Activated CD8-positive, alpha-beta memory T cell treated with anti-CD3 and anti-CD28 coated beads, Interleukin-2, amount 50 U/mL, for 1 hour (primary cell): ENCODE measurements around the gene NELL1.

Experiments
- DNase-seq: peaks from one replicate; pipeline ENCODE4 v3.0.0-alpha.2; 2020; ENCODE audit errors: extremely low read depth

Gene NELL1

GRCh38 chr11:20668131-20668809, 1.1 kb upstream of the NELL1 start:
- no peak for DNase-seq

- DNase-seq, result no peak
These were observed 666 bp downstream of the NELL1 start for GRCh38 chr11:20669820-20670684.

GRCh38 chr11:20670932-20671403, 1.6 kb downstream of the NELL1 start:
- DNase-seq, result no peak

- no peak for DNase-seq
These were observed 2.6 kb downstream of the NELL1 start for GRCh38 chr11:20671856-20672546.

GRCh38 chr11:20672575-20672974, 3.2 kb downstream of the NELL1 start:
- no peak for DNase-seq

- no peak for DNase-seq
These were observed 7.3 kb downstream of the NELL1 start for GRCh38 chr11:20676658-20677057.

- no peak for DNase-seq
These were observed 19.4 kb downstream of the NELL1 start for GRCh38 chr11:20688761-20689160.

GRCh38 chr11:20707876-20708275, 38.5 kb downstream of the NELL1 start:
- DNase-seq, result no peak

GRCh38 chr11:20712912-20713311, 43.5 kb downstream of the NELL1 start:
- DNase-seq, result no peak

GRCh38 chr11:20715464-20715863, 46.1 kb downstream of the NELL1 start:
- DNase-seq, result no peak

- DNase-seq, result no peak
These were observed 46.5 kb downstream of the NELL1 start for GRCh38 chr11:20715931-20716330.

- no peak for DNase-seq
These were observed 50.4 kb downstream of the NELL1 start for GRCh38 chr11:20719821-20720220.

GRCh38 chr11:20723366-20723765, 54.0 kb downstream of the NELL1 start:
- DNase-seq, result no peak

GRCh38 chr11:20729597-20730105, 60.3 kb downstream of the NELL1 start:
- no peak for DNase-seq

- DNase-seq, result no peak
These were observed 62.4 kb downstream of the NELL1 start for GRCh38 chr11:20731676-20732215.

- no peak for DNase-seq
These were observed 69.7 kb downstream of the NELL1 start for GRCh38 chr11:20739107-20739506.

GRCh38 chr11:20739577-20739976, 70.2 kb downstream of the NELL1 start:
- no peak for DNase-seq

- DNase-seq, result no peak
These were observed 85.5 kb downstream of the NELL1 start for GRCh38 chr11:20754933-20755332.

GRCh38 chr11:20759541-20759940, 90.2 kb downstream of the NELL1 start:
- no peak for DNase-seq

- DNase-seq, result no peak
These were observed 91.4 kb downstream of the NELL1 start for GRCh38 chr11:20760811-20761210.

GRCh38 chr11:20762116-20762844, 92.9 kb downstream of the NELL1 start:
- no peak for DNase-seq
